Stimulated activated naive B cell treated with anti-CD40 and anti-IgM and Interleukin-4, amounts not matched to agents 10 μg/mL and 1 μg/mL and 100 μg/mL, for 72 hours (primary cell): ENCODE results near the gene PDE6D.
A peak's percentile ranks its signal among the peaks of the same experiment; 100 is the strongest.
"Not testable (repeated sequence)": the region's sequence is repeated elsewhere in the genome, so short reads cannot be mapped to it uniquely, and the experiment has no call there.

Experiments
- ATAC-seq, 2 donors: fragments of 150-1000 bp; cut with Tn5 transposase; replicated peaks; 2 replicates each; pipeline ENCODE4 v1.10.0; 2021; ENCODE audit warnings: moderate library complexity in 1 of 2
- DNase-seq: peaks from one replicate; pipeline ENCODE4 v3.0.0; 2021
- H3K27ac Mint-ChIP-seq: one replicate; pipeline ENCODE4 v1.8.0; 2022; ENCODE audit warnings: mild to moderate bottlenecking, mixed read lengths
- H3K27me3 Mint-ChIP-seq, 2 donors: one replicate each; pipeline ENCODE4 v1.8.0; 2022; ENCODE audit warnings: mixed read lengths in 2 of 2
- H3K36me3 Mint-ChIP-seq, 2 donors: one replicate each; pipeline ENCODE4 v1.8.0; 2022; ENCODE audit warnings: mixed read lengths in 2 of 2, mild to moderate bottlenecking in 1 of 2
- H3K4me1 Mint-ChIP-seq, 2 donors: one replicate each; pipeline ENCODE4 v1.8.0; 2022; ENCODE audit warnings: mixed read lengths in 2 of 2, mild to moderate bottlenecking in 1 of 2
- H3K4me3 Mint-ChIP-seq, 2 donors: one replicate each; pipeline ENCODE4 v1.8.0; 2022; ENCODE audit warnings: mild to moderate bottlenecking in 2 of 2, mixed read lengths in 2 of 2, moderate library complexity in 1 of 2
- H3K9me3 Mint-ChIP-seq, 2 donors: one replicate each; pipeline ENCODE4 v1.8.0; 2022; ENCODE audit warnings: mixed read lengths in 2 of 2, mild to moderate bottlenecking in 1 of 2

Gene PDE6D

GRCh38 chr2:231717281-231718171 lies 63.6 kb downstream of the PDE6D start:
- peak; percentile 71 for DNase-seq
- peak; percentile 61 to 64 for ATAC-seq

GRCh38 chr2:231716666-231717280 lies 64.3 kb downstream of the PDE6D start:
- Mint-ChIP-seq H3K4me3 (no peak overlapping the region), H3K27ac (peak overlapping the region; percentile 95), H3K9me3 (peaks cover 2 to 4% of the 10 kb centered on the region in 2 donors), H3K27me3 (no peaks in the 10 kb centered on the region), H3K4me1 (peaks cover 63 to 80% of the 10 kb centered on the region in 2 donors), H3K36me3 (peaks cover 37 to 50% of the 10 kb centered on the region in 2 donors)
- DNase-seq, result no peak
- no peak for ATAC-seq

More at GRCh38 chr2:231717281-231718171, 63.6 kb downstream of the PDE6D start:
- Mint-ChIP-seq H3K36me3 (peaks cover 30 to 43% of the 10 kb centered on the region in 2 donors), H3K27me3 (no peaks in the 10 kb centered on the region), H3K4me3 (peak overlapping the region; percentile 40 to 64), H3K9me3 (peaks cover 2 to 4% of the 10 kb centered on the region in 2 donors), H3K27ac (peak overlapping the region; percentile 95), H3K4me1 (peaks cover 55 to 74% of the 10 kb centered on the region in 2 donors)

GRCh38 chr2:231715988-231716616 lies 65.0 kb downstream of the PDE6D start:
- peak overlapping the region in 1 of 2 donors; percentile 4 for H3K4me3 Mint-ChIP-seq
- DNase-seq (peak; percentile 8), ATAC-seq (no peak)
- peaks cover 2 to 4% of the 10 kb centered on the region in 2 donors for H3K9me3 Mint-ChIP-seq
- H3K4me1 Mint-ChIP-seq, result peaks cover 61 to 80% of the 10 kb centered on the region in 2 donors
- H3K27me3 Mint-ChIP-seq, result no peaks in the 10 kb centered on the region
- H3K27ac Mint-ChIP-seq, result peak overlapping the region; percentile 79
- H3K36me3 Mint-ChIP-seq, result peaks cover 43 to 55% of the 10 kb centered on the region in 2 donors

- no peaks in the 10 kb centered on the region for H3K27me3 Mint-ChIP-seq
- peaks cover 56 to 78% of the 10 kb centered on the region in 2 donors for H3K4me1 Mint-ChIP-seq
Measured at GRCh38 chr2:231715499-231715837, 65.6 kb downstream of the PDE6D start.

GRCh38 chr2:231714639-231715498 lies 66.2 kb downstream of the PDE6D start:
- Mint-ChIP-seq H3K36me3 (peaks cover 50 to 61% of the 10 kb centered on the region in 2 donors), H3K4me1 (peaks cover 54 to 75% of the 10 kb centered on the region in 2 donors), H3K27me3 (no peaks in the 10 kb centered on the region), H3K9me3 (peaks cover 2 to 4% of the 10 kb centered on the region in 2 donors), H3K27ac (peak overlapping the region; percentile 95), H3K4me3 (peak overlapping the region; percentile 6 to 55)
- no peak for ATAC-seq
- peak; percentile 57 for DNase-seq

More at GRCh38 chr2:231715499-231715837, 65.6 kb downstream of the PDE6D start:
- peak overlapping the region in 1 of 2 donors; percentile 4 for H3K4me3 Mint-ChIP-seq
- no peak for ATAC-seq
- no peak for DNase-seq
- peaks cover 48 to 58% of the 10 kb centered on the region in 2 donors for H3K36me3 Mint-ChIP-seq
- H3K9me3 Mint-ChIP-seq, result peaks cover 2 to 4% of the 10 kb centered on the region in 2 donors
- peak overlapping the region; percentile 79 for H3K27ac Mint-ChIP-seq

- H3K9me3 Mint-ChIP-seq, result peaks cover 2 to 4% of the 10 kb centered on the region in 2 donors
- H3K4me1 Mint-ChIP-seq, result peaks cover 52 to 80% of the 10 kb centered on the region in 2 donors
- DNase-seq, result peak; percentile 76
- H3K27ac Mint-ChIP-seq, result peak overlapping the region; percentile 95
- ATAC-seq, result peak; percentile 10 to 12
- no peaks in the 10 kb centered on the region for H3K27me3 Mint-ChIP-seq
- peak overlapping the region; percentile 65 to 69 for H3K4me3 Mint-ChIP-seq
- H3K36me3 Mint-ChIP-seq, result peaks cover 57 to 67% of the 10 kb centered on the region in 2 donors
Measured at GRCh38 chr2:231713730-231714638, 67.1 kb downstream of the PDE6D start.

GRCh38 chr2:231713406-231713729 lies 67.7 kb downstream of the PDE6D start:
- H3K9me3 Mint-ChIP-seq, DNase-seq, ATAC-seq, H3K27me3 Mint-ChIP-seq: not testable (repeated sequence)
- peak overlapping the region; percentile 65 to 69 for H3K4me3 Mint-ChIP-seq
- peak overlapping the region; percentile 95 for H3K27ac Mint-ChIP-seq
- H3K4me1 Mint-ChIP-seq, result peaks cover 55 to 84% of the 10 kb centered on the region in 2 donors
- peaks cover 63 to 74% of the 10 kb centered on the region in 2 donors for H3K36me3 Mint-ChIP-seq

- Mint-ChIP-seq H3K27ac (peak overlapping the region; percentile 97), H3K4me3 (peak overlapping the region; percentile 88 to 89), H3K4me1 (peaks cover 50 to 78% of the 10 kb centered on the region in 2 donors), H3K36me3 (peaks cover 61 to 74% of the 10 kb centered on the region in 2 donors)
- ATAC-seq (peak; percentile 15 to 19), DNase-seq (peak; percentile 69)
- not testable (repeated sequence) for H3K27me3 Mint-ChIP-seq, H3K9me3 Mint-ChIP-seq
Measured at GRCh38 chr2:231712451-231713021, 68.5 kb downstream of the PDE6D start.

GRCh38 chr2:231711677-231712450 lies 69.2 kb downstream of the PDE6D start:
- peaks cover 46 to 71% of the 10 kb centered on the region in 2 donors for H3K4me1 Mint-ChIP-seq

GRCh38 chr2:231710799-231711676 lies 70.0 kb downstream of the PDE6D start:
- DNase-seq, result peak; percentile 9
- peaks cover 51 to 63% of the 10 kb centered on the region in 2 donors for H3K36me3 Mint-ChIP-seq
- H3K4me3 Mint-ChIP-seq, result peak overlapping the region; percentile 88 to 89
- H3K27me3 Mint-ChIP-seq, result no peaks in the 10 kb centered on the region
- peaks cover 46 to 67% of the 10 kb centered on the region in 2 donors for H3K4me1 Mint-ChIP-seq
- no peaks in the 10 kb centered on the region for H3K9me3 Mint-ChIP-seq
- ATAC-seq, result no peak
- H3K27ac Mint-ChIP-seq, result peak overlapping the region; percentile 97

More at GRCh38 chr2:231711677-231712450, 69.2 kb downstream of the PDE6D start:
- Mint-ChIP-seq H3K36me3 (peaks cover 55 to 69% of the 10 kb centered on the region in 2 donors), H3K27ac (peak overlapping the region; percentile 97), H3K27me3 (no peaks in the 10 kb centered on the region), H3K4me3 (peak overlapping the region; percentile 88 to 89), H3K9me3 (no peaks in the 10 kb centered on the region)
- DNase-seq (no peak), ATAC-seq (no peak)
